ENCODE measurements around the gene APMAP. TPM values are rescaled to one million over a fixed set of nuclear protein-coding genes. Genes with fewer than 3 reads are reported as not detected.

Gene APMAP
- total RNA-seq, 2 donors from 2014 or later = 43.9 to 63.3 TPM

DNA sequence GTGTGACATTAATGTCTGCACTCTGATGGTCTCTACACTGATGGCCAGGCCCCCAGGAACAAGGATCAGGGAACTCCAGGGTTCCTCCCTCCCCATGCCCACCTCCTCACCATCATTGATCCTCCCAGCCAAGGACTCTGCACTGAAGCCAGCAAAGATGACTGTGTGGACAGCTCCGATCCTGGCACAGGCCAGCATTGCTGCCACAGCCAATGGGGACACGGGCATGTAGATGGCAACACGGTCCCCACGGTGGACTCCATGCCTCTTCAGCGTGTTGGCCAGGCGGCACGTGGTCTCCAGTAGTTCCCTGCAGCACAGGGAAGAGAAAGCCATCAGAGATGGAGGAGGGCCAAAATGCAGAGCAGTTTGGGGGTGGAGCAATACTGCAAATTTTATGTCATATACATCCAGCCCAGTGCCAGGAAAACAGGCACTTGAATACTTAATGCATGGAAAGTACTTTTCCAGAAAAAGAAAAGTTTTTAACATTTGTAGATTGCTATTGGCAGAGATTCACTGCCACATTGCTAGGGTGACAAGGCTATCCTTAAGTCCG is 38.2 kb upstream of the APMAP start:
- Histone ChIP-seq H3K27ac (no peak overlapping the region), H3K4me1 (peaks cover 12% of the 10 kb centered on the region), H3K36me3 (no peaks in the 10 kb centered on the region), H3K9ac (ENCODE audit: low read depth in 2 of 2, low read length in 2 of 2) (no peak overlapping the region), H3K9me3 (no peaks in the 10 kb centered on the region), H3K4me3 (no peak overlapping the region), H3K27me3 (no peaks in the 10 kb centered on the region)
- no peak for DNase-seq
- intact Hi-C loops (cut with DNase I) = no loop called here
- TF ChIP-seq, protein P1, sequence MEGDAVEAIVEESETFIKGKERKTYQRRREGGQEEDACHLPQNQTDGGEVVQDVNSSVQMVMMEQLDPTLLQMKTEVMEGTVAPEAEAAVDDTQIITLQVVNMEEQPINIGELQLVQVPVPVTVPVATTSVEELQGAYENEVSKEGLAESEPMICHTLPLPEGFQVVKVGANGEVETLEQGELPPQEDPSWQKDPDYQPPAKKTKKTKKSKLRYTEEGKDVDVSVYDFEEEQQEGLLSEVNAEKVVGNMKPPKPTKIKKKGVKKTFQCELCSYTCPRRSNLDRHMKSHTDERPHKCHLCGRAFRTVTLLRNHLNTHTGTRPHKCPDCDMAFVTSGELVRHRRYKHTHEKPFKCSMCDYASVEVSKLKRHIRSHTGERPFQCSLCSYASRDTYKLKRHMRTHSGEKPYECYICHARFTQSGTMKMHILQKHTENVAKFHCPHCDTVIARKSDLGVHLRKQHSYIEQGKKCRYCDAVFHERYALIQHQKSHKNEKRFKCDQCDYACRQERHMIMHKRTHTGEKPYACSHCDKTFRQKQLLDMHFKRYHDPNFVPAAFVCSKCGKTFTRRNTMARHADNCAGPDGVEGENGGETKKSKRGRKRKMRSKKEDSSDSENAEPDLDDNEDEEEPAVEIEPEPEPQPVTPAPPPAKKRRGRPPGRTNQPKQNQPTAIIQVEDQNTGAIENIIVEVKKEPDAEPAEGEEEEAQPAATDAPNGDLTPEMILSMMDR (IDR thresholded peaks at IDR 0.05) = no peak

DNA sequence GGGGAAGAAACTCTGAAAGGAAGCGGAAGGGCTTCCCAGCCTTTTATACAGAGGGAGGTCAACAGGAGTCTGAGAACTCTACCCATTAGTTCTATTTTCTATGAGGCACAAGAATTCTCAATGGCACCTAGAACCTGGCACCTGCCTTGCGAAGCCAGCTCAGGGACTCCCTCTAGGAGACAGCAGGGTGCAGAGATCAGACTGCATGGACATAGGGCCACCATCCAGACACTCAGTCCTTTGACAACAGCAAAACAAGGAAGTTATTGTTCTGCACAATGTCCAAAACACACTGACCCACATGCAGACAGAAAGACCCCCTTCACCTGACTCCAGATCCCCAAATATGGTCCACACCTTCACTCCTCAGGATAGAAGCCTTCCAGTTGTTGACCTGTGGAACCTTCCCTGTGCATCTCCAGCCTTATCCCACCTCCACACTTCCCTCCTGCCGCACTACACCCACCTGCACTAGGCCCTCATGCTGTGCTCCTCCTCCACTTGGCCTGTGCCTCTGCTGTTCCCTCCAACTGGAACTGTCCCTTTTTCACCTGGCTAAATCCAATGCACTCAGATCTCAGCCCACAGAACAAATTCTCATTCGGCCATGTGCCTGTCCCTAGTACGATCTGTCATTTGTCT is 37.6 kb upstream of the APMAP start:
- H3K36me3 ChIP-seq = no peaks in the 10 kb centered on the region
- H3K27me3 ChIP-seq = no peaks in the 10 kb centered on the region
- no peaks in the 10 kb centered on the region for H3K9me3 ChIP-seq
- TF ChIP-seq, protein P1 (IDR thresholded peaks at IDR 0.05) = no peak
- peaks cover 12% of the 10 kb centered on the region for H3K4me1 ChIP-seq
- no peak overlapping the region for H3K4me3 ChIP-seq
- H3K9ac ChIP-seq (ENCODE audit: low read depth in 2 of 2, low read length in 2 of 2) = no peak overlapping the region
- intact Hi-C loops (cut with DNase I) = no loop called here
- no peak for DNase-seq
- no peak overlapping the region for H3K27ac ChIP-seq

DNA sequence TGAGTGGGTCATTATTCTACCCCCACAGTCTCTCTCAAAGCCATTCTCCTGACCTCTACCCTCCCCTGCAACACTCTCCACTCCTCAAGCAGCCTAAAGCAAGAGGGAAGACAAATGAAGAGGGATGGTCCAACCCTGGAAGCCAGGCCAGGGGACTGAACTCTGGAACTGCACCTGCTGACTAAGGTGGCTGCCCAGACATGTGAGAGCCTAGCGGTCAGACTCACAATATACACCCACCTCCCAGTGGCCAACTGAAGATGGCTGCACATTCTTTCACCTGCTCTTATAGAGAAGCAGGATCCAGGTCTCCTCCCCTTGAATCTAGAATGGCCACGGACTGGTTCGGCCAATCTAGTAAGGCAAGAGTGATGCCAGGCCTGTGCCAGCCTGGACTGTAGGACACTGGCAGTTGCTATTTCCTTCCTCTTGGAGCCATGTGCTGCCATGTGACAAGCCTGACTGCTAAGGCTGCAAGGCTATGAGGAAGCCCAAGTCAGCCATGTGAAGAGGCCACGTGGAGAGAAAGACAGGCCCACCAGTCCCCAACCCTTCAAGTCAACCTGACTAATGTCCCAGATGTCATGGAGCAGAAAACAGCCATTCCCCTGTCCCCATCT is 33.5 kb upstream of the APMAP start:
- Histone ChIP-seq H3K27me3 (no peaks in the 10 kb centered on the region), H3K36me3 (no peaks in the 10 kb centered on the region), H3K9ac (ENCODE audit: low read depth in 2 of 2, low read length in 2 of 2) (no peak overlapping the region), H3K9me3 (no peaks in the 10 kb centered on the region), H3K4me3 (no peak overlapping the region), H3K4me1 (no peaks in the 10 kb centered on the region), H3K27ac (no peak overlapping the region)
- TF ChIP-seq, protein P1 (IDR thresholded peaks at IDR 0.05) = no peak
- DNase-seq = no peak
- intact Hi-C loops (cut with DNase I) = no loop called here

DNA sequence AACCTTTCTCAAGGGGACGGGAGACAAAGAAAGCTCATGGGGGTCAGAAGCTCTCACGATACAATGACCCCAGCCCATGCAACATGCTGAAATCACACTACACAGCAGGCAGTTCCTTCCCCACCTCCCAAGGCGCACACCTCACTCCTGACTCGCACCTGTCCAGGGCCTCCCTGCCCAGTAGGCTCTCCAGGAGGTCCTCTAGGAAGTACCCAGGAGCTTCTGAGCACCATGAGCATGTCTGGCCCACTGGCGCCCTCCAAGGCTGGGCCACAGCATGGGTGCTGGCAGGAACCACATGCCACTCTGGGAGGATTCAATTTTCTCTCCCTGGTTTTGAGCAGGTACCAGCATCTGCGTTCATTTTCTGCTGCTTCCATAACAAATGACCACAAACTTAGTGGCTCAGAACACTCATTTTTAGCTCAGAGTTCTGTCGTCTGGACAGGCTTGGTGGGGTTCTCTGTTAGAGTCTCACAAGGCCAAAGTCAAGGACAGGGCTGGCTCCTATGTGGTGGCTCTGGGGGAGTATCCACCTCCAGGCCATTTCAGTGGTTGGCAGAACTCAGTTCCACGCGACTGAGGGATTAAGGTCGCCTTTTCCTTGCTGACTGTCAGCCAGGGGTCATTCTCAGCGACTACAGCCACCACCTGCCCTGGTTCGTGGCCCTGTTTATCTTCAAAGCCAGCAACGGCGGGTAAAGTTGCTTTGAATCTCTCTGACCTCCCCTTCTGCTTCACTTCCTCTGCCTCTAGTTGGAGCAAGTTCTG is 32.7 kb upstream of the APMAP start:
- no peaks in the 10 kb centered on the region for H3K36me3 ChIP-seq

DNA sequence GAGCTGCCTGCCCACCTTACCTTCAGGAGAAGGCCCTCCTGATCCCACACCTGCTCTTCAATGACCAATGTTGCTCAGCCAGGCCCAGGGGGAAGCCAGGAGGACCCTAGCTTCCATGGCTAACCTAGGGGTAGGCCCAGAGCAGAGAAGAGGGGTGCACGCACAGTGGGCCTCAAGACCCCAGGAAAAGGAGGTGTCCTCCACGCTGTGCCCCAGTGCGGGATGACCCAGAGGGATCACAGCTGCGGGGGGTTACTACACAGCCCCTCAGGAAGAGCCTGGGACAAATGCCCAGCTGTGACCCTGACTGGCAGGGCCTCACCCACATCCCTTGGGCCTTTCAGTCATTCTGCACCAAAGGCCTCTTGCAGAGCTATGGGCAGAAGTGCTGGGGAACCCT is 31.6 kb upstream of the APMAP start:
- no peaks in the 10 kb centered on the region for H3K9me3 ChIP-seq
- TF ChIP-seq, protein P1 (IDR thresholded peaks at IDR 0.05) = no peak
- intact Hi-C loops (cut with DNase I) = no loop called here
- H3K27ac ChIP-seq = no peak overlapping the region
- no peaks in the 10 kb centered on the region for H3K27me3 ChIP-seq
- H3K4me3 ChIP-seq = no peak overlapping the region
- no peaks in the 10 kb centered on the region for H3K4me1 ChIP-seq
- H3K36me3 ChIP-seq = no peaks in the 10 kb centered on the region
- H3K9ac ChIP-seq (ENCODE audit: low read depth in 2 of 2, low read length in 2 of 2) = no peak overlapping the region
- DNase-seq = no peak

More for the DNA sequence above, 32.7 kb upstream of the APMAP start:
- Histone ChIP-seq H3K4me1 (no peaks in the 10 kb centered on the region), H3K27me3 (no peaks in the 10 kb centered on the region), H3K9ac (ENCODE audit: low read depth in 2 of 2, low read length in 2 of 2) (no peak overlapping the region), H3K9me3 (no peaks in the 10 kb centered on the region), H3K4me3 (no peak overlapping the region), H3K27ac (no peak overlapping the region)
- DNase-seq = no peak
- intact Hi-C loops (cut with DNase I) = no loop called here
- TF ChIP-seq, protein P1 (IDR thresholded peaks at IDR 0.05) = no peak
